Spleen (tissue), 11 donors: ENCODE measurements around the gene CLSTN3. TPM values are rescaled to one million over a fixed set of nuclear protein-coding genes. Genes with fewer than 3 reads are reported as not detected.

ENCODE experiments used
- DNase-seq: peaks from one replicate; pipeline ENCODE4 v3.0.0-alpha.2; 2020
- H3K27ac ChIP-seq, 8 donors: fragments of 200-600 bp; sonication (generic) in 7 of 8; 1 replicate in 4 of 8; 2 replicates in 4 of 8; pipeline versions ENCODE4 v1.5.0 to v1.8.0; 2016 to 2021; ENCODE audit warnings: inconsistent platforms in 4 of 8, mild to moderate bottlenecking in 4 of 8, moderate library complexity in 1 of 8
- H3K27me3 ChIP-seq, 7 donors: fragments of 200-600 bp; sonication (generic) in 6 of 7; replicated peaks in 1 of 7; 1 replicate in 4 of 7; 2 replicates in 3 of 7; pipeline versions ENCODE4 v1.5.0 to v1.8.0; 2016 to 2021; ENCODE audit warnings: inconsistent platforms in 3 of 7, mild to moderate bottlenecking in 1 of 7
- H3K36me3 ChIP-seq, 6 donors: fragments of 200-600 bp; sonication (generic) in 5 of 6; 1 replicate in 4 of 6; 2 replicates in 2 of 6; pipeline versions ENCODE4 v1.5.0 to v1.8.0; 2016 to 2021; ENCODE audit warnings: inconsistent platforms in 2 of 6
- H3K4me1 ChIP-seq, 6 donors: fragments of 200-600 bp; sonication (generic) in 5 of 6; 1 replicate in 3 of 6; 2 replicates in 3 of 6; pipeline versions ENCODE4 v1.5.0 to v1.8.0; 2016 to 2021; ENCODE audit warnings: inconsistent platforms in 3 of 6
- H3K4me3 ChIP-seq, 8 donors: fragments of 200-600 bp; sonication (generic) in 7 of 8; 1 replicate in 4 of 8; 2 replicates in 4 of 8; pipeline versions ENCODE4 v1.5.0 to v1.8.0; 2016 to 2021; ENCODE audit warnings: inconsistent platforms in 4 of 8, mild to moderate bottlenecking in 4 of 8, moderate library complexity in 2 of 8
- H3K9me3 ChIP-seq, 8 donors: fragments of 200-600 bp; sonication (generic) in 7 of 8; 1 replicate in 4 of 8; 2 replicates in 4 of 8; pipeline versions ENCODE4 v1.5.0 to v1.8.0; 2016 to 2021; ENCODE audit warnings: inconsistent platforms in 4 of 8
- POLR2A ChIP-seq, 3 donors: fragments of 450-650 bp; IDR thresholded peaks; one replicate each; pipeline ENCODE4 v1.5.1; 2017; ENCODE audit warnings: antibody characterized with exemption in 3 of 3, mild to moderate bottlenecking in 1 of 3
- POLR2AphosphoS5 ChIP-seq, 3 donors: sonication (generic); formaldehyde crosslinking; IDR thresholded peaks; one replicate each; pipeline ENCODE4 v1.5.1; 2017; ENCODE audit warnings: antibody characterized with exemption in 3 of 3
- WGBS, 5 donors: extraction: QIAGEN DNeasy Blood & Tissue Kit in 3 of 5; methylation state at CpG; one replicate each; pipeline versions ENCODE4 v1.1.5 to v1.1.7; 2013 to 2018; 5-methylcytosine and 5-hydroxymethylcytosine counted together
- intact Hi-C: fragments of 100-400 bp; cut with DNase I; formaldehyde crosslinking; loops from one replicate; pipeline ENCODE4 v1.15.0; 2023; ENCODE audit warnings: low total_unique reads
- polyA plus RNA-seq, 3 donors: library from polyadenylated mRNA; stranded (reverse); fragments of 200-250 nt; gene quantifications; one replicate each; pipeline ENCODE4 v1.2.1, GENCODE V29; 2013
- total RNA-seq, 7 donors: library from RNA; depleted of rRNA in 3 of 7; stranded (reverse); fragments of >200 nt in 3 of 7; fragmentation: NEBNext Ultra II Directional in 4 of 7; extraction: Animal tissue kit (Norgen Biotek cat#: 25700) in 4 of 7; gene quantifications; one replicate each; pipeline versions ENCODE4 v1.1.0 to v1.2.1, GENCODE V29; 2016 to 2021
- TF ChIP-seq, protein P1 (sequence below), 11 experiments: fragments of 200-600 bp in 7 of 11; fragments of 450-650 bp in 4 of 11; sonication (generic) in 4 of 11; IDR thresholded peaks in 8 of 11; conservative IDR thresholded peaks in 3 of 11; 1 replicate in 7 of 11; 2 replicates in 4 of 11; pipeline versions ENCODE4 v1.4.0 to v1.8.0; 2016 to 2021; ENCODE audit warnings: antibody characterized with exemption in 11 of 11, inconsistent platforms in 4 of 11, mild to moderate bottlenecking in 1 of 11
- donor health status: healthy with polysubstance abuse.
- donor health status: DM: no; HTN: no; CAD: no; lungs with moderate emphysema.
- donor health status: DM: no; HTN: no; CAD: no.
- donor health status: Bipolar disorder and iron deficiency.
- donor health status: healthy.
- donor health status: DM: no; HTN: no; CAD: no.
- donor health status: DM: yes; HTN: yes; CAD: no.

CLSTN3 gene
- total and polyA plus RNA-seq, 10 donors, result 15.0 to 131 (median 67.7) TPM

DNA sequence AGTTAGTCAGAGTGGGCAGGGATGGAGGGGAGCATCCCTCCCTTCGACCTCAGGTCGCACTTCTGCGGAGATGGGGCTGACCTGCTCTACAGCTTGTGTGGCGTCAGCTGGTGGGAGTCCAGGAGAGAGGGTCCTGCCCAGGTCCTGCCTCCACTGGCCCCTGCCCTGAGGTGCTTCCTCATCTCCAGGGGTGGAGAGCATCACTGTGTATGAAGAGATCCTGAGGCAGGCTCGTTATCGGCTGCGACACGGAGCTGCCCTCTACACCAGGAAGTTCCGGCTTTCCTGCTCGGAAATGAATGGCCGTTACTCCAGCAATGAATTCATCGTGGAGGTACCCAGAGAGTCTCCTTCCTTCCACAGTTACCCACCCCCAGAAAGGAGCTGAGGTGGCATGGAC, 20.2 kb downstream of the CLSTN3 start:
- Histone ChIP-seq H3K27ac (no peak overlapping the region), H3K27me3 (no peaks in the 10 kb centered on the region), H3K4me1 (peaks cover 0 to 9% (median 0%) of the 10 kb centered on the region in 6 donors), H3K4me3 (no peak overlapping the region), H3K9me3 (no peaks in the 10 kb centered on the region), H3K36me3 (peaks cover 0 to 100% (median 75%) of the 10 kb centered on the region in 6 donors)
- TF ChIP-seq POLR2AphosphoS5 (IDR thresholded peaks at IDR 0.05) (no peak), POLR2A (IDR thresholded peaks at IDR 0.05) (no peak)
- TF ChIP-seq, protein P1, sequence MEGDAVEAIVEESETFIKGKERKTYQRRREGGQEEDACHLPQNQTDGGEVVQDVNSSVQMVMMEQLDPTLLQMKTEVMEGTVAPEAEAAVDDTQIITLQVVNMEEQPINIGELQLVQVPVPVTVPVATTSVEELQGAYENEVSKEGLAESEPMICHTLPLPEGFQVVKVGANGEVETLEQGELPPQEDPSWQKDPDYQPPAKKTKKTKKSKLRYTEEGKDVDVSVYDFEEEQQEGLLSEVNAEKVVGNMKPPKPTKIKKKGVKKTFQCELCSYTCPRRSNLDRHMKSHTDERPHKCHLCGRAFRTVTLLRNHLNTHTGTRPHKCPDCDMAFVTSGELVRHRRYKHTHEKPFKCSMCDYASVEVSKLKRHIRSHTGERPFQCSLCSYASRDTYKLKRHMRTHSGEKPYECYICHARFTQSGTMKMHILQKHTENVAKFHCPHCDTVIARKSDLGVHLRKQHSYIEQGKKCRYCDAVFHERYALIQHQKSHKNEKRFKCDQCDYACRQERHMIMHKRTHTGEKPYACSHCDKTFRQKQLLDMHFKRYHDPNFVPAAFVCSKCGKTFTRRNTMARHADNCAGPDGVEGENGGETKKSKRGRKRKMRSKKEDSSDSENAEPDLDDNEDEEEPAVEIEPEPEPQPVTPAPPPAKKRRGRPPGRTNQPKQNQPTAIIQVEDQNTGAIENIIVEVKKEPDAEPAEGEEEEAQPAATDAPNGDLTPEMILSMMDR (IDR thresholded peaks at IDR 0.05 in 8 of 11, conservative IDR thresholded peaks at IDR 0.05 in 3 of 11), result no peak
- peak; percentile 70 for DNase-seq
- WGBS, 5 donors, result 74 to 95% (median 82%) methylated on average over 12 of the region's 12 CpGs
- intact Hi-C loops, result no loop called here

DNA sequence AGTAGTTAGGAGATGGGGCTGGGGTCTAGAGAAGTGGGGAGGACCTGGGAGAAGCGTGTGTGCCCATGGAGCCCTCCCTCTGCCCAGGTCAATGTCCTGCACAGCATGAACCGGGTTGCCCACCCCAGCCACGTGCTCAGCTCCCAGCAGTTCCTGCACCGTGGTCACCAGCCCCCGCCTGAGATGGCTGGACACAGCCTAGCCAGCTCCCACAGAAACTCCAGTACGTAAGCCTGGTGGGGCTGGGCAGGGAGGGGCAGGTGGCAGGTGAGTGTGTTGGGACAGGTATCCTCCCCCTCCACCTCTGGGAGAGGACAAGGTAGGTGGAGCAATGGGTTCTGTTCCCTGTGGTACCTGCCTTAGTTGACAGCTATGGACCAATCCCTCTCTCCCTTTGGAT, 20.7 kb downstream of the CLSTN3 start:
- Histone ChIP-seq H3K27ac (no peak overlapping the region), H3K4me1 (peaks cover 0 to 9% (median 0%) of the 10 kb centered on the region in 6 donors), H3K4me3 (no peak overlapping the region), H3K9me3 (no peaks in the 10 kb centered on the region), H3K36me3 (peaks cover 0 to 100% (median 79%) of the 10 kb centered on the region in 6 donors), H3K27me3 (no peaks in the 10 kb centered on the region)
- TF ChIP-seq, protein P1 (IDR thresholded peaks at IDR 0.05 in 8 of 11, conservative IDR thresholded peaks at IDR 0.05 in 3 of 11), result no peak
- no peak for TF ChIP-seq POLR2AphosphoS5 (IDR thresholded peaks at IDR 0.05)
- no peak for TF ChIP-seq POLR2A (IDR thresholded peaks at IDR 0.05)
- 82 to 94% (median 89%) methylated on average over 6 of the region's 6 CpGs for WGBS, 5 donors
- DNase-seq, result no peak
- intact Hi-C loops, result no loop called here

DNA sequence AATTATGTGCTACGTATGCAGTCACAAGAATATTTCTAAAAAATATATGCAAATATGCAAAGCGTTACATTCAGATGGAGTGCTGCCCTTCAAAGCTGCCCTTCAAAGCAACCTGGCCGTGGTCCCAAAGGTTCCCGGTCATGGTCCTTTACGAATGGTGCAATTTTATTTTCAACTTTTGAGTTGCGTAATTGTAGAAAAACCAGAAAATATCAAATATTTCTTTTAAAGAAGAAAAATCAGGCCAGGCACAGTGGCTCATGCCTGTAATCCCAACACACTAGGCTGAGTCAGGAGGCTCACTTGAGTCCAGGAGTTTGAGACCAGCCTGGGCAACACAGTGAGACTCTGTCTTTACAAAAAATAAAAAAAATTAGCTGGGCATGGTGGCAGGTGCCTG, 21.4 kb downstream of the CLSTN3 start:
- H3K9me3 ChIP-seq, result no peaks in the 10 kb centered on the region
- DNase-seq, result no peak
- intact Hi-C loops, result no loop called here
- no peak overlapping the region for H3K27ac ChIP-seq
- peaks cover 0 to 100% (median 79%) of the 10 kb centered on the region in 6 donors for H3K36me3 ChIP-seq
- H3K27me3 ChIP-seq, result no peaks in the 10 kb centered on the region
- no peak for TF ChIP-seq POLR2A (IDR thresholded peaks at IDR 0.05)
- TF ChIP-seq, protein P1 (IDR thresholded peaks at IDR 0.05 in 8 of 11, conservative IDR thresholded peaks at IDR 0.05 in 3 of 11), result no peak
- TF ChIP-seq POLR2AphosphoS5 (IDR thresholded peaks at IDR 0.05), result no peak
- H3K4me3 ChIP-seq, result no peak overlapping the region
- 82 to 95% (median 86%) methylated on average over 6 of the region's 6 CpGs for WGBS, 5 donors
- peaks cover 0 to 9% (median 0%) of the 10 kb centered on the region in 6 donors for H3K4me1 ChIP-seq

DNA sequence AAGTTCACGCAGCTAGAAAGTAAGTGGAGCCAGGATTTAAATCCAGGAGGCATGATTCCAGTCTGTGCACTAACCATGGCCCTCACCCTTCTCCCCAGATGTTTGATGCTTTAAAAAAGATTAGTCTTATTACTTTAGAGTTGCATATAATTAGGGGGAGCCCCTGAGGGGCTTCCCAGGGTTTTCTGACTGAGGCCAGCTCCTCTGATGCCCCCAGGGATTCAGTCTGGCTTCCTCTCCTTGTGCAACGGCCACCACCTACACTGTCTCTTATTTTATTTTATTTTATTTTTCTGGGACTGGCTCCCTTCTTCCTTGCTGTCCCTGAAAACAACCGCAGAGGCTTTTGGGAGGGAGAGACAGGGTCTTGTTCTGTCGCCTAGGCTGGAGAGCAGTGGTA, 22.6 kb downstream of the CLSTN3 start:
- intact Hi-C loops, result no loop called here
- Histone ChIP-seq H3K27ac (no peak overlapping the region), H3K36me3 (peaks cover 0 to 100% (median 83%) of the 10 kb centered on the region in 6 donors), H3K4me1 (peaks cover 0 to 9% (median 0%) of the 10 kb centered on the region in 6 donors), H3K4me3 (no peak overlapping the region), H3K9me3 (no peaks in the 10 kb centered on the region), H3K27me3 (no peaks in the 10 kb centered on the region)
- TF ChIP-seq POLR2AphosphoS5 (IDR thresholded peaks at IDR 0.05), result no peak
- TF ChIP-seq, protein P1 (IDR thresholded peaks at IDR 0.05 in 8 of 11, conservative IDR thresholded peaks at IDR 0.05 in 3 of 11), result no peak
- TF ChIP-seq POLR2A (IDR thresholded peaks at IDR 0.05), result no peak
- WGBS, 5 donors, result 82 to 89% (median 87%) methylated on average over 4 of the region's 4 CpGs
- DNase-seq, result no peak
